Astrocyte of the spinal cord (primary cell): ENCODE measurements around the gene INTS13.

Experiments used
- DNase-seq: peaks from one replicate; pipeline ENCODE4 v3.0.0; 2011; ENCODE audit warnings: low read depth, low spot score
- H3K4me3 ChIP-seq: 2 replicates; pipeline ENCODE4 v1.5.1; 2011; ENCODE audit warnings: low read depth, mild to moderate bottlenecking, low read length, moderate library complexity
- CTCF ChIP-seq: IDR thresholded peaks from 2 replicates; pipeline ENCODE4 v1.5.1; 2012; ENCODE audit warnings: low read depth, mild to moderate bottlenecking, low read length, inconsistent platforms
- in situ Hi-C: cut with HindIII; loops from 2 replicates; pipeline ENCODE4 v1.10.0; 2017; ENCODE audit warnings: low sequenced_read_pairs

The INTS13 gene

GRCh38 chr12:26891704-26892103 lies 46.1 kb downstream of the INTS13 start:
- no peak for TF ChIP-seq CTCF
- H3K4me3 ChIP-seq = no peak overlapping the region
- in situ Hi-C loops = no loop called here
- DNase-seq = no peak

- in situ Hi-C loops = no loop called here
- H3K4me3 ChIP-seq = no peak overlapping the region
- DNase-seq = no peak
- no peak for TF ChIP-seq CTCF
Measured at GRCh38 chr12:26890784-26891183, 47.0 kb downstream of the INTS13 start.

GRCh38 chr12:26884765-26885576 lies 52.8 kb downstream of the INTS13 start:
- in situ Hi-C loops = no loop called here
- peak; percentile 95 for TF ChIP-seq CTCF

GRCh38 chr12:26880625-26881024 lies 57.2 kb downstream of the INTS13 start:
- in situ Hi-C loops = no loop called here
- TF ChIP-seq CTCF = no peak
- no peak overlapping the region for H3K4me3 ChIP-seq
- no peak for DNase-seq

More at GRCh38 chr12:26884765-26885576, 52.8 kb downstream of the INTS13 start:
- peak; percentile 74 for DNase-seq
- no peak overlapping the region for H3K4me3 ChIP-seq

GRCh38 chr12:26878661-26879119 lies 59.1 kb downstream of the INTS13 start:
- in situ Hi-C loops = no loop called here
- no peak overlapping the region for H3K4me3 ChIP-seq
- DNase-seq = peak; percentile 24
- TF ChIP-seq CTCF = no peak

- H3K4me3 ChIP-seq = no peak overlapping the region
- DNase-seq = no peak
- no peak for TF ChIP-seq CTCF
- in situ Hi-C loops = no loop called here
Measured at GRCh38 chr12:26874501-26875296, 63.1 kb downstream of the INTS13 start.
